Activated effector memory CD4-positive, alpha-beta T cell treated with anti-CD3 and anti-CD28 coated beads, Interleukin-2, amount 50 U/mL, for 16 hours (primary cell): ENCODE measurements around the gene MAGI2.

Source experiments
- DNase-seq: peaks from one replicate; pipeline ENCODE4 v3.0.0-alpha.2; 2020

Gene MAGI2

GRCh38 chr7:78441737-78442136 is 1011.7 kb downstream of the MAGI2 start:
- DNase-seq: no peak

- DNase-seq: no peak
These were observed 1015.0 kb downstream of the MAGI2 start for GRCh38 chr7:78438433-78438832.

- no peak for DNase-seq
These were observed 1016.3 kb downstream of the MAGI2 start for GRCh38 chr7:78437118-78437517.

GRCh38 chr7:78435355-78435754 is 1018.1 kb downstream of the MAGI2 start:
- DNase-seq: no peak

GRCh38 chr7:78434281-78434680 is 1019.2 kb downstream of the MAGI2 start:
- no peak for DNase-seq

- DNase-seq: no peak
These were observed 1020.0 kb downstream of the MAGI2 start for GRCh38 chr7:78433421-78433820.

GRCh38 chr7:78429878-78430277 is 1023.6 kb downstream of the MAGI2 start:
- no peak for DNase-seq

GRCh38 chr7:78427209-78427608 is 1026.3 kb downstream of the MAGI2 start:
- DNase-seq: no peak

GRCh38 chr7:78420001-78420400 is 1033.5 kb downstream of the MAGI2 start:
- no peak for DNase-seq

- no peak for DNase-seq
These were observed 1036.2 kb downstream of the MAGI2 start for GRCh38 chr7:78417180-78417853.

- no peak for DNase-seq
These were observed 1039.9 kb downstream of the MAGI2 start for GRCh38 chr7:78413568-78413967.

GRCh38 chr7:78412216-78412858 is 1041.1 kb downstream of the MAGI2 start:
- no peak for DNase-seq

- DNase-seq: no peak
These were observed 1046.4 kb downstream of the MAGI2 start for GRCh38 chr7:78407031-78407430.

- no peak for DNase-seq
These were observed 1046.9 kb downstream of the MAGI2 start for GRCh38 chr7:78406531-78406930.

GRCh38 chr7:78402096-78402495 is 1051.4 kb downstream of the MAGI2 start:
- no peak for DNase-seq

GRCh38 chr7:78400038-78400437 is 1053.4 kb downstream of the MAGI2 start:
- no peak for DNase-seq

- DNase-seq: no peak
These were observed 1054.3 kb downstream of the MAGI2 start for GRCh38 chr7:78399033-78399769.

- no peak for DNase-seq
These were observed 1054.9 kb downstream of the MAGI2 start for GRCh38 chr7:78398576-78398975.

GRCh38 chr7:78398081-78398480 is 1055.4 kb downstream of the MAGI2 start:
- DNase-seq: no peak

- no peak for DNase-seq
These were observed 1057.3 kb downstream of the MAGI2 start for GRCh38 chr7:78396210-78396609.

- DNase-seq: no peak
These were observed 1058.0 kb downstream of the MAGI2 start for GRCh38 chr7:78395298-78396036.

GRCh38 chr7:78389022-78389421 is 1064.4 kb downstream of the MAGI2 start:
- no peak for DNase-seq

GRCh38 chr7:78386520-78386919 is 1066.9 kb downstream of the MAGI2 start:
- DNase-seq: no peak
